Measurements from ENCODE around the gene CAND2. TPM values are rescaled to one million over a fixed set of nuclear protein-coding genes. Genes with fewer than 3 reads are reported as not detected.

CAND2 gene
- polyA plus RNA-seq, 3 donors: not detected

DNA sequence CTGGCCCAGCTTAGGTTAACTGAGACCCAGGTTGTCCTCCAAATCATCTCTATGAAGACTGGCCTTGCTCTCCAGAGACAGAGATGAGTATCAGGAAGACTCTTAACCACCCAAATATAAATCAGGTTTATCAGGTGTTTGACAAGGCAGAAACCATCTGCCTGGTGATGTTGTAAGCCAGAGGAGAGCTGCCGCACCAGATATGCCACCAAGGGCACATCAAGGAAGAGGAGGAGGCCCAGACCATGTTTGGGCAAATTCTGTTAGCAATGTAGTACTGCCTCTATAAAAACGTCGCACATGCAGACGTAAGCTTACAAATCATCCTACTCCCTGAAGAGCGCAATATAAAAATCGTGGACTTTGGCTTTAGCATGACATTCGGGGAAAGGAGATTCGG is 65.9 kb downstream of the CAND2 start:
- H3K36me3 Mint-ChIP-seq: no peaks in the 10 kb centered on the region
- Histone ChIP-seq H3K36me3 (replicated peaks in 1 of 2; ENCODE audit: control insufficient read depth in 1 of 2, insufficient read depth in 2 of 2, low read length in 2 of 2) (no peaks in the 10 kb centered on the region), H3K9me3 (replicated peaks in 1 of 2; ENCODE audit: control insufficient read depth in 1 of 2, insufficient read depth in 1 of 2, low read length in 2 of 2) (peaks cover 8 to 16% of the 10 kb centered on the region in 2 donors), H3K9ac (ENCODE audit: insufficient read depth, low read length, poor library complexity, severe bottlenecking) (no peak overlapping the region), H3K79me2 (ENCODE audit: insufficient read depth, low read length) (no peaks in the 10 kb centered on the region), H2AFZ (ENCODE audit: insufficient read depth, low read depth, low read length, poor library complexity, severe bottlenecking) (no peak overlapping the region), H4K20me1 (ENCODE audit: insufficient read depth, low read length) (no peaks in the 10 kb centered on the region), H3K27me3 (ENCODE audit: control insufficient read depth in 2 of 2, insufficient read depth in 2 of 2, low read length in 2 of 2) (no peaks in the 10 kb centered on the region), H3K4me2 (replicated peaks; ENCODE audit: extremely low read depth, low read length, poor library complexity, severe bottlenecking) (no peak overlapping the region), H3K4me3 (replicated peaks in 1 of 3; ENCODE audit: low read depth in 2 of 3, low read length in 3 of 3) (no peak overlapping the region), H3K27ac (ENCODE audit: low read depth in 1 of 2, low read length in 2 of 2) (no peak overlapping the region), H3K4me1 (ENCODE audit: control insufficient read depth in 1 of 2, insufficient read depth in 2 of 2, low read length in 2 of 2) (no peaks in the 10 kb centered on the region)
- 97% methylated on average over 8 of the region's 8 CpGs for WGBS (ENCODE audit: insufficient coverage)
- H3K27ac Mint-ChIP-seq: no peak overlapping the region
- H3K4me3 Mint-ChIP-seq: no peak overlapping the region
- DNase-seq: no peak
- intact Hi-C loops (cut with micrococcal nuclease): no loop called here
- TF ChIP-seq, protein P1, sequence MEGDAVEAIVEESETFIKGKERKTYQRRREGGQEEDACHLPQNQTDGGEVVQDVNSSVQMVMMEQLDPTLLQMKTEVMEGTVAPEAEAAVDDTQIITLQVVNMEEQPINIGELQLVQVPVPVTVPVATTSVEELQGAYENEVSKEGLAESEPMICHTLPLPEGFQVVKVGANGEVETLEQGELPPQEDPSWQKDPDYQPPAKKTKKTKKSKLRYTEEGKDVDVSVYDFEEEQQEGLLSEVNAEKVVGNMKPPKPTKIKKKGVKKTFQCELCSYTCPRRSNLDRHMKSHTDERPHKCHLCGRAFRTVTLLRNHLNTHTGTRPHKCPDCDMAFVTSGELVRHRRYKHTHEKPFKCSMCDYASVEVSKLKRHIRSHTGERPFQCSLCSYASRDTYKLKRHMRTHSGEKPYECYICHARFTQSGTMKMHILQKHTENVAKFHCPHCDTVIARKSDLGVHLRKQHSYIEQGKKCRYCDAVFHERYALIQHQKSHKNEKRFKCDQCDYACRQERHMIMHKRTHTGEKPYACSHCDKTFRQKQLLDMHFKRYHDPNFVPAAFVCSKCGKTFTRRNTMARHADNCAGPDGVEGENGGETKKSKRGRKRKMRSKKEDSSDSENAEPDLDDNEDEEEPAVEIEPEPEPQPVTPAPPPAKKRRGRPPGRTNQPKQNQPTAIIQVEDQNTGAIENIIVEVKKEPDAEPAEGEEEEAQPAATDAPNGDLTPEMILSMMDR (IDR thresholded peaks at IDR 0.05): no peak
- peaks cover 13 to 20% (median 17%) of the 10 kb centered on the region in 7 donors for H3K9me3 Mint-ChIP-seq
- peaks cover 4 to 13% (median 7%) of the 10 kb centered on the region in 3 donors for H3K27me3 Mint-ChIP-seq (ENCODE audit: low read depth in 3 of 3)
- no peaks in the 10 kb centered on the region for H3K4me1 Mint-ChIP-seq

GRCh38 chr3:12865271-12865670 is 68.8 kb downstream of the CAND2 start:
- no peaks in the 10 kb centered on the region for H3K79me2 ChIP-seq (ENCODE audit: insufficient read depth, low read length)
- H3K9ac ChIP-seq (ENCODE audit: insufficient read depth, low read length, poor library complexity, severe bottlenecking): no peak overlapping the region
- intact Hi-C loops (cut with micrococcal nuclease): no loop called here
- no peaks in the 10 kb centered on the region for H4K20me1 ChIP-seq (ENCODE audit: insufficient read depth, low read length)
- Mint-ChIP-seq H3K27ac (no peak overlapping the region), H3K27me3 (ENCODE audit: low read depth in 3 of 3) (peaks cover 20 to 30% (median 29%) of the 10 kb centered on the region in 3 donors), H3K36me3 (peaks cover 0 to 1% of the 10 kb centered on the region in 2 donors), H3K9me3 (peaks cover 13 to 20% (median 19%) of the 10 kb centered on the region in 7 donors), H3K4me3 (no peak overlapping the region), H3K4me1 (peaks cover 15% of the 10 kb centered on the region)
- DNase-seq: no peak
- H3K4me3 ChIP-seq (replicated peaks in 1 of 3; ENCODE audit: low read depth in 2 of 3, low read length in 3 of 3): no peak overlapping the region
- H3K9me3 ChIP-seq (replicated peaks in 1 of 2; ENCODE audit: control insufficient read depth in 1 of 2, insufficient read depth in 1 of 2, low read length in 2 of 2): peaks cover 8 to 16% of the 10 kb centered on the region in 2 donors
- no peak overlapping the region for H3K27ac ChIP-seq (ENCODE audit: low read depth in 1 of 2, low read length in 2 of 2)
- TF ChIP-seq, protein P1 (IDR thresholded peaks at IDR 0.05): no peak
- H2AFZ ChIP-seq (ENCODE audit: insufficient read depth, low read depth, low read length, poor library complexity, severe bottlenecking): no peak overlapping the region
- no peaks in the 10 kb centered on the region for H3K36me3 ChIP-seq (replicated peaks in 1 of 2; ENCODE audit: control insufficient read depth in 1 of 2, insufficient read depth in 2 of 2, low read length in 2 of 2)
- 97% methylated on average over 3 of the region's 4 CpGs for WGBS (ENCODE audit: insufficient coverage)
- H3K27me3 ChIP-seq (ENCODE audit: control insufficient read depth in 2 of 2, insufficient read depth in 2 of 2, low read length in 2 of 2): peaks cover 5 to 19% of the 10 kb centered on the region in 2 donors
- H3K4me2 ChIP-seq (replicated peaks; ENCODE audit: extremely low read depth, low read length, poor library complexity, severe bottlenecking): no peak overlapping the region
- H3K4me1 ChIP-seq (ENCODE audit: control insufficient read depth in 1 of 2, insufficient read depth in 2 of 2, low read length in 2 of 2): peaks cover 15% of the 10 kb centered on the region in 2 donors
